Midbrain (tissue), 1 donor: ENCODE results near the gene PPIL6.
"Not testable (repeated sequence)": the region's sequence is repeated elsewhere in the genome, so short reads cannot be mapped to it uniquely, and the experiment has no call there.

Experiments
- DNase-seq: peaks from one replicate; lab custom pipeline; 2025; lab: John Stamatoyannopoulos, UW

Gene PPIL6

DNA sequence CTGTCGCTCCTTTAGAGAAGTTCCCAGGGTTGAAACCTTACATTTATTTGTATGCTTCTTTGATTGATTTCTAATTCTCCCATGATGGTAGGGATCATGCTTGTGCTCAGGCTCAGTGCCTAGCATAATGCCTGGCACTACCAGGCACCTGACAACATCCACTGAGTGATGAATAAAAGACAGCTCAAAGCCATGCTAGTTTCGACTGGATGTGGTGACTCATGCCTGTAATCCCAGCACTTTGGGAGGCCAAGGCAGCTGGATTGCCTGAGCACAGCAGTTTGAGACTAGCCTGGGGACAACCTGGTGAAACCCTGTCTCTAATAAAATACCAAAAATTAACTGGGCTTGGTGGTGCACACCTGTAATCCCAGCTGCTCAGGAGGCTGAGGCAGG is 46.5 kb downstream of the PPIL6 start:
- DNase-seq = no peak

- DNase-seq = no peak
Observed at GRCh38 chr6:109393157-109393885, 47.1 kb downstream of the PPIL6 start.

DNA sequence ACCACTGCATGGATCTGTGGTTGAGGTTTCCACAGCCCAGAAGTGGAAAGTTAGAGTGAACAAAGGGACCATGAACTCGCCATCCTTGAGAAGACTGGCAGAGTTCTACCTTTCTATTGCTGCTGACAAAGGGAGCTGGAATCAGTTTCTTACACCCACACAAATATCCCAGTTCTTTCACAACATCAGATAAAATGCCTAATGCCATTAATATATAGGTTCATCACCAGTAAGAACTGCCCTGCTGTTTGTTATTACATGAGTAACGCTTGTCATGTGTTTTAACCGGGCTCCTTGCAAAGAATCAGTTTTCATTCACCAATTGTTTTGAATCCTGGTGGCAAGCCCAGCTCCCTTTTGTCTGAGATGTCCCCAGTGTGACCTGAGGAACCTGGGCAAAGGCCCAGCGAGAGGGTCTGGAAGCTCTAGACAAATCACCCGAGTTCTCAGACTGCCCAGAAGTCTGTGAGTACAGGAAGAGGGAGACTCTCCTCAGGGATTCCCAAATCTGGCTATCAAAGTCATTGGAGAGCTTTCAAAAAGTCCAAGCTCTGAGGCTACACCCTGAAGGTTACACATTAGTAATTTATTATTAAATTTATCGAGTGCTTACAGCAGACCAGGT is 50.7 kb downstream of the PPIL6 start:
- DNase-seq = no peak

GRCh38 chr6:109388265-109388664 is 52.2 kb downstream of the PPIL6 start:
- DNase-seq = no peak

- no peak for DNase-seq
Observed at GRCh38 chr6:109383438-109383940, 56.9 kb downstream of the PPIL6 start.

DNA sequence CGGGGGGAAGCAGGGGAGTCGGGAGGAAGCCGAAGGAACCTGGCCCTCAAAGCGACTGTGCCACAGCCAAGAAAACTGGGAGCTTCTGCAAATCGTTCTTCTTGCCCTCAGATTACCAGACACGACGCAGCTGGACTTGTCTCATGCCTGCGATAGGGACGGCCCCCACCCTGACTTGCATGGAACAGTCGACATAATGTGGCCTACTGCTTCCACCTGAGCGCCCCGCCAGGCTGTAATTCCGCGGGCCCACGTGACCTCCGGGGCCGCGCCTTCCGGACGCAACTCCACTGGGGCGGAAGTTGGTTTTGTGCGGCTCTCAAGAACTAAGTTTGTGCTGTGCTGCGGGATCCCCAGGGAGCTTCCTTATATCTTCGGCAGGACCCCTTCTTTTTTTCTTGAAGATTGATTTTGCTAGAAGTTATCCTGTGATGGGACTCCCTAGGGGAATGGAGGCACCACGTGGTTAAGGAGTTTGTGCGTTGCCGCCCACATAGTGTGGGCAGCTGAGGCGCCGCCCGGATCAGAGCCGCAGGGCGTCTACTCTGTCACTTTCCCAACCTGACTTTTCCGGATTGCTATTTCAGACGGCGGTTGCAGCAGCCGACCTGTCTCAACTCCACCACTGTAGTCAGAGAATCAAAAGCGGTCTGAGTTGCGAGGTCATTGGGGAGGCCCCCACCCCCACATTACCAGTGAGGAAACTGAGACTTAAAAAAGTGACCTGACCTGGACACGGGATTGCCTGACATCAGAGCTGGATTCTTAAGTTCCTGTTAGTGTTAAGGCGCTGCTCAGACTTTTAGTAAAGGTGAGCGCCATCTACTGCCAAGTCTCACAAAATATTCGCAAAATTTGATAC is 57.6 kb downstream of the PPIL6 start:
- DNase-seq = peak; percentile 95

GRCh38 chr6:109381747-109382575 is 58.5 kb downstream of the PPIL6 start, which contains the start of gene CD164:
TSS of gene CD164 (minus strand) at chr6:109382467. CDS start at chr6:109382378, 89 bp downstream.
- DNase-seq = peak; percentile 95

- peak; percentile 57 for DNase-seq
Observed at GRCh38 chr6:109381061-109381746, 59.2 kb downstream of the PPIL6 start.

DNA sequence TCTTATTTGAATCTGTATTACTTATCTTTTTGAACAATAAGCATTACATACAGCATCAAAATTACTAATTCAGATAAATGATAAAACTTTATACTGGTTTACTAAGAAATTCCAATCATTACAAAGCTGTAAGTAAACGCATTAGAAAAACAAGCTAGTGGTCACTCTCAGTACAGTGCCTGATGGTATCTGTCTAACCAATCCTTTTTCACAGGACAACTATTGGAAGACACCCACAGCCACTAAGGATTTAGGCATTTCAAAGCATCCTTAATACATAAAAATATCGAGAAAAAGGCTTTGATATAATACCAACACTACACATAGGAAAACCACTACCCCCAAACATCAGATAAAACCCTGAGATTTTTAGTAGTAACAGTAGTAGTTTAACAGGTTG is 60.7 kb downstream of the PPIL6 start:
- no peak for DNase-seq

GRCh38 chr6:109377717-109378116 is 62.7 kb downstream of the PPIL6 start:
- DNase-seq = no peak

DNA sequence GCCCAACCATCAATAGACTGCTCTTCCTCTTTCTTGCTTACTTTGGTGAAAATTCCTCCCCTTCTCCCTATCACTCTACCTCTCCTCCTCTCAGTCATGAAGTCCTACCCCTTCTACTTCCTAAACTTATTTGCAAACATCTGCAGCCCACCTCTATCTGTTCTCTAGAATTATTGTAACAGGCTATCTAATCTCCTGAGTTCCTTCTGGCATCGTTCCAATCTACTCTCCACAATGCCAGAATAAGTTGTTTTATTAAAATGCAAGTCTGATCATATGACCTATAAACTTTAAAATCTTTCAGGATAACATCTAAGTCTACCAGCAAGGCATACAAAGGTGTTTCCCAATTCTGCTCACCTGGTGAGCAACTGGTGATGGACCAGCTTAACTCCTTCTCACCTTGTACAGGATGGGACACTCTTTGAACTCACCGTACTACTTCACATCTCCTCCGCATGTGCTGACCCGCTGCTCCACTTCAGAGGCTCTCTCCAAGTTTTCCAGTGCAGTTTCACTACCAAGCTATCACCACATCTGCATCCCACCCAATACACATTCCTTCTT is 66.0 kb downstream of the PPIL6 start:
- no peak for DNase-seq

GRCh38 chr6:109373762-109374161 is 66.7 kb downstream of the PPIL6 start:
- DNase-seq = no peak

DNA sequence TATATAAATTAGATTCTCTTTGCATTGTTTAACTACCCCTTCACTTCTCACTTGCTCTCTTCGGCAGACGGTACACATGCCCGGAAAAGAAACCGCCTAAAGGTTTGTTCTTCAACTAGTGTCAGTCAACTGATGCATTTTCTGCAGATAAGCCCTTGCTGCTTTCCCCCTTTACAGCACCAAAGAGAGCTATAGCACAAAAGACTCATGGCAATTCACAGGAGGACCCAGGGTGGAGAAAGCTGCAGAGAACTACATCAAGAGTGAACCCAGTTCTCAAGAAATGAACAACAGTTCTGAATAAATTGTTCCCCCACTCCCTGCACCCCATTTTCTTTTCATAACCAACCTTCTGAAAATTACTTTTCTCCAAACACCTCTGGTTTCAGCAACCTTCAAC is 67.1 kb downstream of the PPIL6 start:
- DNase-seq = no peak

DNA sequence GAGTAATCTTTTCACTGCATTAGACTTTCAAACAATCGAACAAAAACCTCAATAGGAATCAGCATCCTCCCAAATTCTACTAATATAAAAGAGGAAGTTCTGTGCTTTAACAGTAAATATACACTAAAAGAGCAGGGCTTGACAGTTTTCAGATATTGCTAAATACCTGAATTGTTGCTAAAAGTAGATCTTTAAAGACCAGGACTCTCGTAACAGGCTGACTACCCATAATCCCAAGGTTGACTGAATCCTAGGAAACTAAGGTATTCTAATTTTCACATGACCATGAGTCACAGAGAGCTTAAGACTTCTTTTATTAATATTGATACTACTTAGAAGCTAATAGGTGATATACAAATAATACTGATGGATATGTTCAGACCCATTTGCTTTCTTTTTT is 68.3 kb downstream of the PPIL6 start:
- no peak for DNase-seq

DNA sequence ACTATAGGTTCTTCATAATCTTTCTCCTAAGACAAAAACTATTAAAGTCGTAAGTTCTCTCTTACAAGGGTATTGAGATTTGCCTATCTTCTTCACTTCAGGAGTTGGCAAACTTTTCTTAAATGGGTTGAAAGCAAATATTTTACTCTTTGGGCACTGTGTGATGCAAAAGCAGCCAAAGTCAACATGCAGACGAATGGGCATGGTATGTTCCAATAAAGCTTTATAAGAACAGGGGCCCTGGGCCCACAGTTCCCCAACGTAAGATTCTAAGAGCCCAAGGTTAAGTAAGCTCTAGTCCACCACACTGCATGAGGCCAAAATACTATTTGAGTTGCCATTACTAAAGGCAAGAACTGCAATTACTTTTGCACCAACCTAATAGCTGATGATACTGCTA is 69.6 kb downstream of the PPIL6 start:
- DNase-seq = no peak

GRCh38 chr6:109370336-109370735 is 70.1 kb downstream of the PPIL6 start:
- DNase-seq = no peak

DNA sequence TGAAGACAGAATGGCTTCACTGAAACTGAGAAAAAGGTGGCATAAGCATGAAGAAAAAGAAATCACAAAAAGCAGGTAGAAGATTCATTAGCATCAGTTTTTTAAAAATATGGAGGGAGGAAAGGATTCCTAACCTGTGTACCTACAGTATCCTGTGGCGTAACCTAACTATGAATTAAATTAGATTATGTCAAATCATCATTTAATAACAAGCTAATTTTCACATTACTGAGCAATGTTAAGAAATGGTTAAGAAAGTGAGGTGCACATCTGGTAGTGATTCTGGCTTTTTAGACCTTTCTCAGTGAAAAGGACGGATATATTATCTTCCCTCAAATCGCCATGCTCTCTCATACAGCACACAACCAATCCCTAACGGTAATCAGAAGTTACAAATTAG is 70.7 kb downstream of the PPIL6 start:
- no peak for DNase-seq

- not testable (repeated sequence) for DNase-seq
Observed at GRCh38 chr6:109364382-109365078, 75.9 kb downstream of the PPIL6 start.

DNA sequence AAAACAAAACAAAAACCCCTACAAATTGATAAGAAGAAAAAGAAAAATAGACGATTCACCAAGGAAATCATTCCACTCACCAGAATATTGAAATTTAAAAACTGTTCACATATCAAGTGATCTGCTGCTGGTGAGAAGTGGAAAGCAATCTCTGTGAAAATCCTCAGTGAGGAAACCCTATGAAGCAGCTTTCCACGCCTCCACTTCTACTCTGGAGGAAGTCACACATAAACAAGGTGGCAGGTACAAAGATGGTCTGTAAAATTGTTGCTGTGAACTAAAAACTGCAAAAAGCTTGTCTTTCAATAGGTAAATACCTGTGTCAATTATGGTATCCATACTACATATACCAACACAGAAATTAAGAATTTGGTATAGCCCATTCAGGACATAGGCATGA is 76.7 kb downstream of the PPIL6 start:
- DNase-seq = no peak
